ENCODE results near the gene CNTNAP2.
"Not testable (repeated sequence)": the region's sequence is repeated elsewhere in the genome, so short reads cannot be mapped to it uniquely, and the experiment has no call there.

The CNTNAP2 gene

GRCh38 chr7:147598687-147599086, 1482.1 kb downstream of the CNTNAP2 start:
- not testable (repeated sequence) for DNase-seq

- DNase-seq = no peak
Measured at GRCh38 chr7:147605323-147605722, 1488.7 kb downstream of the CNTNAP2 start.

- no peak for DNase-seq
Measured at GRCh38 chr7:147607157-147607800, 1490.7 kb downstream of the CNTNAP2 start.

GRCh38 chr7:147611431-147611830, 1494.8 kb downstream of the CNTNAP2 start:
- DNase-seq = no peak

GRCh38 chr7:147635288-147635687, 1518.7 kb downstream of the CNTNAP2 start:
- DNase-seq = no peak

- no peak for DNase-seq
Measured at GRCh38 chr7:147636553-147636952, 1520.0 kb downstream of the CNTNAP2 start.

GRCh38 chr7:147638566-147638965, 1522.0 kb downstream of the CNTNAP2 start:
- no peak for DNase-seq

- DNase-seq = no peak
Measured at GRCh38 chr7:147639037-147639436, 1522.4 kb downstream of the CNTNAP2 start.

GRCh38 chr7:147639751-147640150, 1523.2 kb downstream of the CNTNAP2 start:
- DNase-seq = no peak

- DNase-seq = no peak
Measured at GRCh38 chr7:147640821-147641220, 1524.2 kb downstream of the CNTNAP2 start.

GRCh38 chr7:147646568-147646967, 1530.0 kb downstream of the CNTNAP2 start:
- DNase-seq = no peak

- no peak for DNase-seq
Measured at GRCh38 chr7:147650991-147651390, 1534.4 kb downstream of the CNTNAP2 start.

- DNase-seq = no peak
Measured at GRCh38 chr7:147651601-147652000, 1535.0 kb downstream of the CNTNAP2 start.

- no peak for DNase-seq
Measured at GRCh38 chr7:147653456-147653855, 1536.9 kb downstream of the CNTNAP2 start.

GRCh38 chr7:147658392-147658967, 1541.9 kb downstream of the CNTNAP2 start:
- no peak for DNase-seq

GRCh38 chr7:147659036-147659995, 1542.7 kb downstream of the CNTNAP2 start:
- DNase-seq = no peak

- no peak for DNase-seq
Measured at GRCh38 chr7:147664541-147664940, 1547.9 kb downstream of the CNTNAP2 start.

GRCh38 chr7:147670759-147671158, 1554.2 kb downstream of the CNTNAP2 start:
- no peak for DNase-seq

- no peak for DNase-seq
Measured at GRCh38 chr7:147674705-147675104, 1558.1 kb downstream of the CNTNAP2 start.

- no peak for DNase-seq
Measured at GRCh38 chr7:147678943-147679342, 1562.3 kb downstream of the CNTNAP2 start.

- DNase-seq = no peak
Measured at GRCh38 chr7:147681530-147681929, 1564.9 kb downstream of the CNTNAP2 start.

GRCh38 chr7:147700702-147701101, 1584.1 kb downstream of the CNTNAP2 start:
- no peak for DNase-seq

GRCh38 chr7:147707926-147708325, 1591.3 kb downstream of the CNTNAP2 start:
- no peak for DNase-seq

GRCh38 chr7:147708871-147709270, 1592.3 kb downstream of the CNTNAP2 start:
- no peak for DNase-seq
